ENCODE measurements around the gene GOLGA8M. TPM values are rescaled to one million over a fixed set of nuclear protein-coding genes. Genes with fewer than 3 reads are reported as not detected.
"Not testable (repeated sequence)": the region's sequence is repeated elsewhere in the genome, so short reads cannot be mapped to it uniquely, and the experiment has no call there.

Gene GOLGA8M, protein sequence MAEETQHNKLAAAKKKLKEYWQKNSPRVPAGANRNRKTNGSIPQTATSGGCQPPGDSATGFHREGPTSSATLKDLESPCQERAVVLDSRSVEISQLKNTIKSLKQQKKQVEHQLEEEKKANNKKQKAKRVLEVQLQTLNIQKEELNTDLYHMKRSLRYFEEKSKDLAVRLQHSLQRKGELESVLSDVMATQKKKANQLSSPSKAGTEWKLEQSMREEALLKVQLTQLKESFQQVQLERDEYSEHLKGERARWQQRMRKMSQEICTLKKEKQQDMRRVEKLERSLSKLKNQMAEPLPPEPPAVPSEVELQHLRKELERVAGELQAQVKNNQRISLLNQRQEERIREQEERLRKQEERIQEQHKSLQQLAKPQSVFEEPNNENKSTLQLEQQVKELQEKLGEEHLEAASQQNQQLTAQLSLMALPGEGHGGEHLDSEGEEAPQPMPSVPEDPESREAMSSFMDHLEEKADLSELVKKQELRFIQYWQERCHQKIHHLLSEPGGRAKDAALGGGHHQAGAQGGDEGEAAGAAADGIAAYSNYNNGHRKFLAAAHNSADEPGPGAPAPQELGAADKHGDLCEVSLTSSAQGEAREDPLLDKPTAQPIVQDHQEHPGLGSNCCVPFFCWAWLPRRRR
- total RNA-seq (1 to 10 TPM in 5 of 9 donors, under 1 TPM in 2, not detected in 2; 0.67 to 3.0 (median 1.8) TPM), polyA plus RNA-seq (1 to 10 TPM in 1 of 3 donors, under 1 TPM in 2; 0.22 to 2.0 (median 0.51) TPM)
- long read RNA-seq, donor 1 = 0 reads
- long read RNA-seq, donor 2 = 0 reads
- long read RNA-seq, donor 3 = 0 reads
- long read RNA-seq, donor 4 = 0 reads
- long read RNA-seq, donor 5 = 0 reads
- long read RNA-seq, donor 6 = 0 reads
- long read RNA-seq, donor 7 = 0 reads
- long read RNA-seq, donor 8 = 0 reads
- long read RNA-seq, donor 9 = 0 reads
- long read RNA-seq, donor 10 = 0 reads

DNA sequence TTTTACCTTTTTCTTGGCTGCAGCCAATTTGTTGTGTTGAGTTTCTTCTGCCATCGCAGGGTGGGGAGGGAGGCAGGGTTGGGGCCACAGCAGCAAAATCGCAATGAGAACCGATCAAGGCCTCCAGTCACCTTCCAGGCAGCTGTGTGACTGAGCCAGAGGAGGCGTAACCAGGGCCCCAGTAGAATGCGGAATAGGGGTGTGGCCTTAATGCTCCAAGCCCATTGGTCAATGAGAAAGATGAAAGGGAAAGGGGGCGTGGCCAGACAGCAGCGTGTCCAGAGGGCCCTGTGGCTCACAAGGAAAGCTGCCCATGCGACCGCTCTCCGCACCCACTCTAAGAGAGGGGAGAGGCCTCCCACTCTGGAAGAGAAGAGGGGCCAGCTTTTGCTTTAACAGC, at the start of gene GOLGA8M:
GOLGA8M (minus strand) TSS at position 152 of the 400 bp plus-strand sequence; CDS start at position 54, 98 bp downstream.
- WGBS, 4 donors = 95 to 96% methylated on average over 2 to 3 of the region's 10 CpGs; no CpG with 5 or more reads in 2 of the 4 donors
- not testable (repeated sequence) for H3K27me3 ChIP-seq

DNA sequence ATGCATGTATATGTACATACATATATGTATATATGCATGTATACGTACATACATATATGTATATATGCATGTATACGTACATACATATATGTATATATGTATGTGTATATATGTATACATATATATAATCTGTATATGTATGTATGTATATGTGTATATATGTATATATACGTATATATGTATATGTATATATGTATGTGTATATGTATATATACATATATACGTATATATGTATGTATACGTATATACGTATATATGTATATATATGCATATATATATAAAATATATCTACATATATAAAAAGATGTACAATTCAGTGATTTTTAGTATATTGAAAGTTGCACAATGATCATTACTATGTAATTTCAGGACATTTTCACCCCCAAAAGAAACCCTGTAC, 30.7 kb upstream of the GOLGA8M start:
- DNase-seq; H3K4me3 ChIP-seq; H3K27me3 ChIP-seq; intact Hi-C loops (cut with DNase I); H3K36me3 ChIP-seq (replicated peaks in 1 of 2); H3K27ac ChIP-seq; H3K9me3 ChIP-seq (replicated peaks in 1 of 3); H3K4me1 ChIP-seq (replicated peaks in 1 of 2): not testable (repeated sequence)
- WGBS, 4 donors = 74 to 79% (median 77%) methylated on average over 6 of the region's 6 CpGs

More for the DNA sequence above, at the start of gene GOLGA8M:
- DNase-seq; H3K4me3 ChIP-seq; intact Hi-C loops (cut with DNase I); H3K36me3 ChIP-seq (replicated peaks in 1 of 2); H3K4me1 ChIP-seq (replicated peaks in 1 of 2); H3K27ac ChIP-seq; H3K9me3 ChIP-seq (replicated peaks in 1 of 3): not testable (repeated sequence)

DNA sequence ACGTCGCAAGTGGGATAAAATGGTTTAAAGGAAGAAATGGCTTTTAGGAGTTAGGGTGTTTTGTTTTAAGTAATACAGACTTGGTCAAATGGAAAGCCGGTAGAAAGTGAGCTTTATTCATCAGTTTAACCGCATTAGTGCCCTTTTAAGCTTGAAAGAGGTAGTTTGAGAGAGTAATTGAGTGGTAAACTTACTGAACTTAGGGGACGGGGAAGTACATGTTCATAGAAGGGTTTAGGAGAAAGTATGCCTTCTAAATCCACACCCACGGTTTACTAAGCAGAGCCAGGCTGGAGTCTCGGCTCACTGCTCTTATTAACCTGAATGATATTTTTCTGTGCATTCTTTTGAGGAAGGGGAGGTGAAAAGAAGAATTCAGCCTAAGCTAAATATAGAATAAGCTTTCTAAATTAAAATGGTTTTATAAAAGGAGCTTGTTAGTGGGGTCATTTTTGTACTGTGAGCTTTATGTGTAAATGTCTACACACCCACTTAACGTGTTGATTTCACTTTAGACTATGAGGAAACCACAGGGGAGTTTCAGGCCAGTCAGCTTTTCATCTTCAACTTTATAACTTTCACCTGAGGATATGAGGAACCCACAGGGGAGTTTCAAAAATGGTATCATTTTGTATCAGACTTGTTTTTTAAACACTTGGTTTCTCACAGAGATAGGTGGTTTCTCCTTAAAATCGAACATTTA, 26.5 kb upstream of the GOLGA8M start:
- H3K9me3 ChIP-seq (replicated peaks in 1 of 3); H3K36me3 ChIP-seq (replicated peaks in 1 of 2); H3K27me3 ChIP-seq; H3K4me1 ChIP-seq (replicated peaks in 1 of 2); intact Hi-C loops (cut with DNase I); DNase-seq: not testable (repeated sequence)
- Histone ChIP-seq H3K27ac (peak overlapping the region in 3 of 5 donors; percentile 57 to 74 (median 72)), H3K4me3 (peak overlapping the region in 1 of 4 donors; percentile 36)
- WGBS, 4 donors = 4 to 15% (median 6%) methylated on average over 6 to 8 of the region's 9 CpGs

DNA sequence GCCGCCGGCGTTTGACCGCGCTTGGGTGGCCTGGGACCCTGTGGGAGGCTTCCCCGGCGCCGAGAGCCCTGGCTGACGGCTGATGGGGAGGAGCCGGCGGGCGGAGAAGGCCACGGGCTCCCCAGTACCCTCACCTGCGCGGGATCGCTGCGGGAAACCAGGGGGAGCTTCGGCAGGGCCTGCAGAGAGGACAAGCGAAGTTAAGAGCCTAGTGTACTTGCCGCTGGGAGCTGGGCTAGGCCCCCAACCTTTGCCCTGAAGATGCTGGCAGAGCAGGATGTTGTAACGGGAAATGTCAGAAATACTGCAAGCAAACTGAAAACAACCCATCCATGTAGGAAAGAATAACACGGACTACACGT, 26.0 kb upstream of the GOLGA8M start:
- peak overlapping the region in 1 of 4 donors; percentile 63 for H3K4me3 ChIP-seq
- DNase-seq; H3K36me3 ChIP-seq (replicated peaks in 1 of 2); intact Hi-C loops (cut with DNase I); H3K4me1 ChIP-seq (replicated peaks in 1 of 2); H3K9me3 ChIP-seq (replicated peaks in 1 of 3); H3K27me3 ChIP-seq: not testable (repeated sequence)
- WGBS, 4 donors = 0% methylated on average over 3 of the region's 23 CpGs
- peak overlapping the region in 4 of 5 donors; percentile 77 to 94 (median 82) for H3K27ac ChIP-seq

DNA sequence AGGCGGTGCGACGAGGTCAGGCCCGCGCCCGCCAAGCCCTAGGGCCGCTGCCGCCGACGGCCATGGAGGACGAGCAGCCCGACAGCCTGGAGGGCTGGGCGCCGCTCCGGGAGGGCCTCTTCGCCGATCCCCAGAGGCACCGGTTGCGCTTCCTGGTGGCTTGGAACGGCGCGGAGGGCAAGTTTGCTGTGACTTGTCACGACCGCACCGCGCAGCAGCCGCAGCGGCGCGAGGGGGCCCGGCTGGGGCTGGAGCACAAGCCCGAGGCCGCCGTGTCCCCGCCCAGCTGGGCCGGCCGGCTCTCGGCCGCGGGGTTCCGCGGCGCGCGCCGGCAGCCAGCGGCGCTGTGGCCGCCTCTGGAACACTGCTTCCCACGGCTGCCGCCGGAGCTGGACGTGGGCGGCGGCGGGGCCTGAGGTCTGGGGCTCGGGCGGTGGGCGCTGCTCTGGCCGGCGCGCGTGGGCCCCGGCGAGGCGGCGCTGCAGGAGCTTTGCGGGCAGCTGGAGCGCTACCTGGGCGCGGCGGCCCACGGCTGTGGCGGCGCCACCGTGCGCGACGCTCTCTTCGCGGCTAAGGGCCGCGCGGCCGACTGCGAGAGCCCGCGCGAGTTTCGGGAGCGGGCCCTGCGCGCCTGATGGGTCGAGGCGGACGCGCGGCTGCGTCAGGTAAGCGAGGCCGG, 25.4 kb upstream of the GOLGA8M start:
- H3K36me3 ChIP-seq (replicated peaks in 1 of 2); H3K27me3 ChIP-seq; H3K4me1 ChIP-seq (replicated peaks in 1 of 2); H3K9me3 ChIP-seq (replicated peaks in 1 of 3); intact Hi-C loops (cut with DNase I): not testable (repeated sequence)
- WGBS, 4 donors = 0 to 3% (median 0%) methylated on average over 5 to 86 of the region's 101 CpGs
- peak in 6 of 7 donors; percentile 33 to 69 (median 48) for DNase-seq
- H3K27ac ChIP-seq = peak overlapping the region in 4 of 5 donors; percentile 77 to 94 (median 82)
- peak; percentile 13 to 47 for TF ChIP-seq POLR2A (IDR thresholded peaks at IDR 0.05)
- peak overlapping the region in 2 of 4 donors; percentile 16 to 63 for H3K4me3 ChIP-seq

DNA sequence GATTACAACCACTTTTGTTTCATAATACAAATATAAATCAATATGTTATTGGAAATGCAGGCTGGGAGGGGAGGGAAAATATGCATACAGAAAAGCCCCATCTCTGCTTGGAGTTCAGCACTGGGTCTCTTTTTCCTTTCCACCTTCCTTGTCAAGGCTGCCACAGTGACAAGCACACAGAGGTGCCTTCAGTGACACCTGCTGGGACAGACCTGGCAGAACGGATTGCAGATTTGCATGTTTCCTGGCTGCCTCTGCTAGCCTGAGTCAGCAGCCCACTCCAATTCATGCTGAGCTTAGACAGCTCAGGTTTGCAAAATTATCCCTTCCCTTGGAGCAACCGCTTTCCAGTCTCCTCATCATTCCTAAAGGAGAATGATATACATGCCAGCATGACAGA, 15.8 kb upstream of the GOLGA8M start:
- H3K27ac ChIP-seq; DNase-seq; H3K36me3 ChIP-seq (replicated peaks in 1 of 2); H3K27me3 ChIP-seq; H3K4me3 ChIP-seq; H3K4me1 ChIP-seq (replicated peaks in 1 of 2); intact Hi-C loops (cut with DNase I); H3K9me3 ChIP-seq (replicated peaks in 1 of 3): not testable (repeated sequence)
- 50 to 62% (median 58%) methylated on average over 1 to 2 of the region's 2 CpGs for WGBS, 4 donors

DNA sequence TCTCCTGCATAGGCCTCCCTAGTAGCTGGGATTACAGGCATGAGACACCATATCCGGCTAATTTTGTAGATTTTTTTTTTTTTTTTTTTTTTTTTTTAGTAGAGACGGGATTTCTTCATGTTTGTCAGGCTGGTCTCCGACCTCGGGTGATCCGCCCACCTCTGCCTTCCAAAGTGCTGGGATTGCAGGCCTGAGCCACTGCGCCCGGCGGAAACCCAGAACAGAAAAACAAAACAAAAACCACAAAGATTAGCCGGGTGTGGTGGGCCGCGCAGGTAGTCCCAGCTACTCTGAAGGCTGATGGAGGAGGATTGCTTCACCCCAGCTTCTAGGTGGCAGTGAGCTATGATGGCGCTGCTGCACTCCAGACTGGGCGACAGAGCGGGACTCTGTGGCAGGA, 14.8 kb upstream of the GOLGA8M start:
- 93 to 97% (median 96%) methylated on average over 13 to 14 of the region's 14 CpGs for WGBS, 4 donors
- intact Hi-C loops (cut with DNase I) = not testable (repeated sequence)

More for the DNA sequence above, 14.8 kb upstream of the GOLGA8M start:
- H3K9me3 ChIP-seq (replicated peaks in 1 of 3); H3K27ac ChIP-seq; H3K36me3 ChIP-seq (replicated peaks in 1 of 2); H3K27me3 ChIP-seq; H3K4me3 ChIP-seq; DNase-seq; H3K4me1 ChIP-seq (replicated peaks in 1 of 2): not testable (repeated sequence)
